GM18520 (cell line): Measurements from ENCODE around the gene POLD1.

ENCODE experiments used
- ATAC-seq: cut with Tn5 transposase; IDR thresholded peaks from one replicate; pipeline ENCODE4 v1.9.1; 2021; ENCODE audit not compliant: unreplicated experiment

Gene POLD1

DNA sequence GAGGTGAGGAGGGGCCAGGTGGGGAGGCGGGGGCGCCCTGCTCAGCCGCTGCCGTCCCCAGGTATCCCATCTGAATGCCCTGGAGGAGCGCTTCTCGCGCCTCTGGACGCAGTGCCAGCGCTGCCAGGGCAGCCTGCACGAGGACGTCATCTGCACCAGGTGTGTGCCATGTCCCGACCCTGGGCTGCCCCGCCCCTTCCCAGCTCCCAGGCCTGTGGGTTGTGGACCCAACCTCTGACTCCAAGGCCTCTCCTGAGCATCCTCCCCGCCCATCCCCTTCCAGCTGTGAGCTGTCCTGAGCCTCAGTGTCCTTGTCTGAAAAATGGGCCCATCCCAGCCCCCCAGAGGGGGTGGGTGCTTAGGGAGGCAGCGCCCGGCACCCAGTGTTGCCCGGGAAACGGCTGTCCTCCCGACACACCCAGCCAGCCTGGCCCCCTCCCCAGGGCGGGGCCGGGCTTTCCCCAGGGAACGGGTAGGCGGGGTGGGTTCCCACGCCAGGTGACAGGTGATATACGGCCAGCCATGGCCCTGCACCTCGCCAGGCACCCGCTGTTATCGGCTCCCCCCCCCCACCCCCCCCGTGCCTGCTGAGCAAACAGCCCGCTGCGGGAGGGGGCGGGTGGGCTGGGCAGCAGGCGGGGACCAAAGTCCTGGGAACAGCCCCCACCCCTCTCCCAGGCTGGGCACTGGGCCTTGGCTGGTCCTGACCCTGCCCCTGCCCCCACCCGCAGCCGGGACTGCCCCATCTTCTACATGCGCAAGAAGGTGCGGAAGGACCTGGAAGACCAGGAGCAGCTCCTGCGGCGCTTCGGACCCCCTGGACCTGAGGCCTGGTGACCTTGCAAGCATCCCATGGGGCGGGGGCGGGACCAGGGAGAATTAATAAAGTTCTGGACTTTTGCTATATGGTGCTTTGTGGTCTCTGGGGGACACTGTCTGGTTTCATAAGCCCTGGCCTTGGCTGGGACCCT lies 33.2 kb downstream of the POLD1 start:
- ATAC-seq, result no peak

DNA sequence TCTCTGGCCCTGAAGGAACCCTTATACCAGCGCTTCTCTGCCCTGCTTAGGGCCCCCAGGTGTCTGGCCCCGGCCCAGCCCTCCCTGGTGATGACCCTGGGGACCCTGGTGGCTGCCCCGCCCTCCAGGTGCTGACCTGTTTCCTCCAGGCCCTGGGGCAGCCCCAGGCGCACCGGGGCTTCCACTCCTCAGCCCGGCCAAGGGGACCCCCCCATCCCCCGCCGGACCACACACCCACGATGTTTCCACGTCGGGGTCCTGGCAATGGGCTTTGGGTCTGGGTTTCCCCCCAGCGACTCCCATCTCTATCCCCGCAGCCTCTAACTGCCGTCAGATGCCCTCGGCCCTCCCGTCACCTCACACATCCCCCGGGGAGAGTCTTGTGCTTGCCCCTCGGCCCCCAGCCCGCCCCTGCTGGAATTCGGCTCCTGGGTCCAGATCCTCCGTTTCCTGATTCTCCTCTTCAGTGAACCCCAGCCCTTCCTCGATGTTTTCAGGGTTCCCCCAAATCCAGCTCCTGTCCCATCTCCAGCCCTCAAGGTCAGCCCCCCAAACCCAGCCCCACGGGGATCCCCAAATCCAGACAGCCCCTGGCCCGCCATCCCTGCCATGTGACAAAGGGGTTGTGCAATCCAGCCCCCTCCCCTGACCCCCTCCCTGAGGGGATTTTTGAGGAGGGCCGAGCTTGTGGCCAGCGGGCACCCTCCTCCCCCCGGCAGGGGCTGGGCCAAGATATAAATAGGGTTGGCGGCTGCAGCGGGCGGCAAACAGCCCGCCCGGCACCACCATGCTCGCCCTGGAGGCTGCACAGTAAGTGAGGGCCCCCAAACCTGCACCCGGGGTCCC lies 34.3 kb downstream of the POLD1 start, which contains the start of gene SPIB:
SPIB (plus strand) TSS at position 763 of the 846 bp plus-strand sequence; CDS start at position 788, 25 bp downstream.
- no peak for ATAC-seq

DNA sequence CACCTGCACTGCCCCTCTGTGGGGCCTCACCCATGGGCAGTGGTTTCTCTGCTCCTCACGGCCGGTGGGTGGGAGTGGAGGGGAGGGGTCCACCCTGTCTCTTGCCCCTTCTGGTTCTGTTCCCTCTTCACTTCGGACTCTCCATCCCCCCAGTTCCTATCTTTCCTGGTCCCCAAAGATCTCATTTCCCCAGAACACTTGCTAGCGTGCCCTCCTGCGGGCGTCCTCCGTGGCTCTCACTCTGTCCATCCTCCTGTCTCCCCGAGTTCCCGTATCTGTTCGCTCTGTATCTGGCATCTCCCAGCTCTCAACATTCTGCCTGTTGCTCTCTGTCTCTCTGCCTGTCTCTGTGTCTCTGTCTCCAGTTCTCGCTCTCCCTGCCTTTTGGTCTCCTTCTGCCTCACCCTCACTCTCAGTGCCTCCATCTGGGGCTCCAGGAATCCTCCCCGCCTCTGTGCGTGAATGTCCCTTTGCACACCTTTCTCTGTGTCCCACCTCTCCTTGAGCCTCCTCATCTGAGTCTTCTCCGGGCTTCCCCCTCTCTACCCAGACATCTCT lies 35.0 kb downstream of the POLD1 start:
- no peak for ATAC-seq

DNA sequence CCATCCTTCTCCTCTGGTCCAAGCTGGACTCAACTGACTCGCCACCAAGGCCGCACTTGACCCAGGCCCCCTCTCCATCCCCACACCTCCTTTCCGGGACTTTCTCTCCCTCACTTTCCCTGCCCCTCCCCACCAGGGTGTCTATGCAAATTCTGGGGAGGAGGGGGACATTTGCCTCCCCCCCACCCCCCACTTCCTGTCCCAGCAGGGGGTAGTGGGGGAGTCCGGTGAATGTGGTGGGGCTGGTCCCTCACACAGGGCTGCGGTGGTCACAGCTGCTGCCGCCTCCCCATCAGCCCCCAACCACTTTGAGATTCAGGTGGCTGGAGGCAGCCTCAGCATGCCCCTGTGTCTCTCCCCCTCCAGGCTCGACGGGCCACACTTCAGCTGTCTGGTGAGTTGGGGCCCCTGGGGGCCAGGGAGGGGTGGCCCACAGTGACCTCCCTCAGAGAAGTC lies 35.5 kb downstream of the POLD1 start:
- ATAC-seq, result no peak

DNA sequence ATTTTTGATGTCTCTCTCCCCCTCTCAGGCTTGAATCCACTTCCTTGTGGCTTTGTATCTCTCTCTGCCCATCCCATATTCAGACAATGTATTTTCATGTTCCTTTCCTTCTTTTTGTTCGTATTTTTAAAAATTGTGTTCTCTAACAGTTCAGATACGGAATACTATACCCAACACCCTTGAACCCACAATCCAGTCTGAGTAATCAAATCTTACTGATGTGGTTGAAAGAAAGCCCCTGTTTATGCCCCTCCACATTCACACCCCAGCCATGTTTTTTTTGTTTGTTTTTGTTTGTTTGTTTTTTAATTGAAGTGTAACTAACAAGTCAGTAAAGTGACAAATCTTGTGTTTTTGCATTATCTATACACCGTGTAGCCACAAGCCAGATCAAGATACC lies 36.0 kb downstream of the POLD1 start:
- ATAC-seq, result no peak

DNA sequence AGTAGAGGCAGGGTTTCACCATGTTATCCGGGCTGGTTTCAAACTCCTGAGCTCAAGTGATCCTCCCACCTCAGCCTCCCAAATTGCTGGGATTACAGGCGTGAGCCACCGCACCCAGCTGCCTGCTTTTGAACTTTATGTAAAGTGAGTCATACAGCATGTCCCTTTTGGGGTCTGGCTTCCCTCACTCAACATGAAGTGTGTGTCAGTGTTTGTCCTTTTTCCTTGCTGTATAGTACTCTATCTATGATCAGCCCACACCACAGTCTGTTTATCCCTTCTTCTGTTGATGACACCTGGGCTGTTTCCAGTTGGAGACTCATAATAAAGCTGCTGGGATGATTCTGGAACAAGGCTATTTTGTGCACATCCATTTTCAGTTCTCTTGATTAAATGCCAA lies 36.7 kb downstream of the POLD1 start:
- no peak for ATAC-seq

DNA sequence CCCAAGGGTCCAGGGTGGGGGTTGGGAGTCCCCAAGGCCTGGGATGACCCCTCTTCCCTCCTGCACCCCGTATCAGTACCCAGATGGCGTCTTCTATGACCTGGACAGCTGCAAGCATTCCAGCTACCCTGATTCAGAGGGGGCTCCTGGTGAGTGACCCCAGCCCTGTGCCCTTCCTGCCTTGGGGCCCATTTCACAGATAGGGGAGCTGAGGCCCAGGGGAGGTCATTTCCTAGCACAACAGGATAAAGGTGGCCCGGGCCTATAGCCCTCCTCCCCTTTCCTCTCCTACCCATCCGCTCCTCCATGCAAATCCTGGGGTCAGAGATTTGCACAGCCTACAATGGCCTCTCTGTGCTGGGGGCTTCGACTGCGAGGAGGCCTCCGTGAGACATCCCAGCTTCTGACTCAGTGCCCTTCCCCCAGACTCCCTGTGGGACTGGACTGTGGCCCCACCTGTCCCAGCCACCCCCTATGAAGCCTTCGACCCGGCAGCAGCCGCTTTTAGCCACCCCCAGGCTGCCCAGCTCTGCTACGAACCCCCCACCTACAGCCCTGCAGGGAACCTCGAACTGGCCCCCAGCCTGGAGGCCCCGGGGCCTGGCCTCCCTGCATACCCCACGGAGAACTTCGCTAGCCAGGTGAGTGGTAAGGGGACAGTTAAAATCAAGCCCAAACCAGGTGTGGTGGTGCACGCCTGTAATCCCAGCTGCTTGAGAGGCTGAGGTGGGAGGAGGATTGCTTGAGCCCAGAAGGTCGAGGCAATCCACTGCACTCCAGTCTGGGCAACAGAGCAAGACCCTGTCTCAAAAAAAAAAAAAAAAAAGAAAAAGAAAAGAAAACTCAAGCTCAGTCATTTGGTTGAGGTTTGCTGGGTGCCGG lies 38.5 kb downstream of the POLD1 start:
- no peak for ATAC-seq

DNA sequence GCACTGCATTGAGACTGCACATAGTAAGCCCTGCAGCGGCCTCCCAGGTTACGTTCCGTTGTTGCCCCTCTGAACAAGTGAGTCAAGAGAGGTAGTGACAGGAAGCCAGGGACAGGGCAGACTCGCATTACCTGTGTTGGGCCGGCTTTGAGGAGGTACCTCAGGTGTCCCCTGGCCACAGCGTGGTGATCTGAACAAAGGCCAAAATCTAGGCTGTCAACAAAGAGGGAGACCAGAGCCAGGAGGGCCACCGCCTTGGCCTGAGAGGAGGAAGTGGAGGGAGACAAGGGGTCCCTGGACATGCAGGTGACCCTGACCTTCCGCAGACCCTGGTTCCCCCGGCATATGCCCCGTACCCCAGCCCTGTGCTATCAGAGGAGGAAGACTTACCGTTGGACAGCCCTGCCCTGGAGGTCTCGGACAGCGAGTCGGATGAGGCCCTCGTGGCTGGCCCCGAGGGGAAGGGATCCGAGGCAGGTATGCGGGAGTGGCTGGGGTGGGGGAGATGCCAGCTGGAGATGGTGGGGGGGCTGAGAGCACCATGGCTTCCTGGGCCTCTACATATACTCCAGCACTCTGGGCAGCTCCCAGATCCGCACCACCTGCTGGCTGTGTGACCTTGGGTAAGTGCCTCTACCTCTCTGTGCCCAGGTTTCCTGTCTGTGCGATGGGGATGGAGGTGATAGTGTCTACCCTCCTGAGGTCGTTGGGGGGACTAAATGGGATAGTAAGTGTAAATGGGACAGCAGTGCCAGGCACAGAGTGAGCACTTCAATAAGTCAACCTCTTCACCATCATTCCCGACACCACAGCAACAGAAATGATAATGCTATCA lies 39.3 kb downstream of the POLD1 start:
- ATAC-seq, result no peak

DNA sequence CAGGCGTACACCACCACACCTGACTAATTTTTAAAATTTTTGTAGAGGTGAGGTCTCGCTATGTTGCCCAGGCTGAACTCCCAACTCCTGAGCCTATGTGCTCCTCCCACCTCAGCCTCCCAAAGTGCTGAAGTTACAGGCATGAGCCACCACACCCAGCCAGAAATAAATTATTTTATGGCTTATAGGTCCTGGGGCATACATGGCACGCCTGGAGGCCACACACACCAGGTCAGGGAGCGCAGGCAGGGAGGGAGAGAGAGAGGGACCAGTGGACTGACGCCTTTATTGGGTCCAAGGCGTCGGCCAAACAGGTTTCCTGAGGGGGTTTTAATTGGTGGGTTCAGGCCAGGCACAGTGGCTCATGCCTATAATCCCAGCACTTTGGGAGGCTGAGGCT lies 41.4 kb downstream of the POLD1 start:
- ATAC-seq, result no peak

DNA sequence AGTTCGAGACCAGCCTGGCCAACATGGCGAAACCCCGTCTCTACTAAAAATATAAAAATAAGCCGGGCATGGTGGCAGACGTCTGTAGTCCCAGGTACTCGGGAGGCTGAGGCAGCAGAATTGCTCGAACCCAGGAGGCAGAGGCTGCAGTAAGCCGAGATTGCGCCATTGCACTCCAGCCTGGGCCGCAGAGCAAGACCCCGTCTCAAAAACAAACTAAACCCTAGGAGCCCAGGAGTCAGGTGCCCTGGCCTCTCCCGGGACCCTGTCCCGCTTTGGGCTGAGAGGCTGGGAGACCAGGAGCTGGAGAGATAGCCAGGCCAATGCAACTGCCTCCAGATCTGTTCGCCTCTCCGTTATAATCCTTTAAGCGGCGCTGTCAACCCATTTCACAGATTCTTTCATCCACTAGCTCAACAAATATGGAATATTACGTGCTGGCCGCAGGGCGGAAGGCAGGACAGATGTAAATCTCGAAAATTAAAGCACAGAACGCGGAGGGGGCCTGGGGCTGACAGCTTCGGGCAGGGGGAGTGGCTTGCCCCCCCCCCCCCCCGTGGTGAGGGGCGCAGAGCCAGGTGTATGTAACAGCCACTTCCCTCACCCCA lies 43.3 kb downstream of the POLD1 start:
- no peak for ATAC-seq

DNA sequence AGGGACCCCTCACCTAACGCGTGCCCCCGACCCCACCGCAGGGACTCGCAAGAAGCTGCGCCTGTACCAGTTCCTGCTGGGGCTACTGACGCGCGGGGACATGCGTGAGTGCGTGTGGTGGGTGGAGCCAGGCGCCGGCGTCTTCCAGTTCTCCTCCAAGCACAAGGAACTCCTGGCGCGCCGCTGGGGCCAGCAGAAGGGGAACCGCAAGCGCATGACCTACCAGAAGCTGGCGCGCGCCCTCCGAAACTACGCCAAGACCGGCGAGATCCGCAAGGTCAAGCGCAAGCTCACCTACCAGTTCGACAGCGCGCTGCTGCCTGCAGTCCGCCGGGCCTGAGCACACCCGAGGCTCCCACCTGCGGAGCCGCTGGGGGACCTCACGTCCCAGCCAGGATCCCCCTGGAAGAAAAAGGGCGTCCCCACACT lies 43.9 kb downstream of the POLD1 start:
- no peak for ATAC-seq

DNA sequence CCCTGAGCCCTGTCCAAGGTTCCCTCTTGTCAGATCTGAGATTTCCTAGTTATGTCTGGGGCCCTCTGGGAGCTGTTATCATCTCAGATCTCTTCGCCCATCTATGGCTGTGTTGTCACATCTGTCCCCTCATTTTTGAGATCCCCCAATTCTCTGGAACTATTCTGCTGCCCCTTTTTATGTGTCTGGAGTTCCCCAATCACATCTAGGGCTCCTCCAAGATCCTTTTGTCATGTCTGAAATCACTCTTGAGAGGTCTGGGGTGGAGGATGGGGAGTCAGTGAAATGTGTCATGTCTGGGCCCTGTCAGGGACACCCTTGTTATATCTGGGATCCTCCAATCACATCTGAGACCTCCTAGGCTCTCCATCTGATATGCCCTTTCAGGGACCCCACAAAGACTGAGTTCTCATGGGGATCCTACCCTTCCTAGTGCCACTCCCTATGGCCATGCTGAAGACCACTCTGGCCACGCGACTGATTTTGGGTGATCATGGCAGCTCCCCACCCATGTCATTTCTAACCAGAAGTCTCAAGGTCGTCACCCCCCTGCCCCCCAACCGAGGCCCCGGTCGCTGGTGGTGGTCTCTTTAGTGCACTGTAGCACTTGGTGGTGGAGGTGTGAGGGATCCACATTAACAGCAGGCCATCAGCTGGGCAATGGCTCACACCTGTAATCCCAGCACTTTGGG lies 44.8 kb downstream of the POLD1 start:
- no peak for ATAC-seq

DNA sequence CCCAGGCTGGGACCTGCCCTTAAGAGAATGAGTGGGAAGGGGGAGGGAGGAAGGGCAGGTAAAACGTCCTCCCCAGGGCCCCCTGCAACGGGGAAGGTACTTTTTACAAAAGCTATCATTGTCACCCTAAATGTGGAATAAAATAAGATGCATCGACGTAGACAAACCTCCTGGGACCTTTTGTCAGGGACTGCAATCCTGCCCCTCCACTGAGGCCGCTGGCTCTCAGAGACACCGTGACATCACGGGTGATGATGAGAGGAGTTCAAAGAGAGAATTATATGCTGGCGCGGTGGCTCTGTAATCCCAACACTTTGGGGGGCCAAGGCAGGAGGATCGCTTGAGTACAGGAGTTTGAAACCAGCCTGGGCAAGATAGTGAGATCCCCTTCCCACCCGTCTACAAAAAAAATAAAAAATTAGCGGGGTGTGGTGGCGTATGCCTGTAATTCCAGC lies 46.8 kb downstream of the POLD1 start:
- no peak for ATAC-seq

DNA sequence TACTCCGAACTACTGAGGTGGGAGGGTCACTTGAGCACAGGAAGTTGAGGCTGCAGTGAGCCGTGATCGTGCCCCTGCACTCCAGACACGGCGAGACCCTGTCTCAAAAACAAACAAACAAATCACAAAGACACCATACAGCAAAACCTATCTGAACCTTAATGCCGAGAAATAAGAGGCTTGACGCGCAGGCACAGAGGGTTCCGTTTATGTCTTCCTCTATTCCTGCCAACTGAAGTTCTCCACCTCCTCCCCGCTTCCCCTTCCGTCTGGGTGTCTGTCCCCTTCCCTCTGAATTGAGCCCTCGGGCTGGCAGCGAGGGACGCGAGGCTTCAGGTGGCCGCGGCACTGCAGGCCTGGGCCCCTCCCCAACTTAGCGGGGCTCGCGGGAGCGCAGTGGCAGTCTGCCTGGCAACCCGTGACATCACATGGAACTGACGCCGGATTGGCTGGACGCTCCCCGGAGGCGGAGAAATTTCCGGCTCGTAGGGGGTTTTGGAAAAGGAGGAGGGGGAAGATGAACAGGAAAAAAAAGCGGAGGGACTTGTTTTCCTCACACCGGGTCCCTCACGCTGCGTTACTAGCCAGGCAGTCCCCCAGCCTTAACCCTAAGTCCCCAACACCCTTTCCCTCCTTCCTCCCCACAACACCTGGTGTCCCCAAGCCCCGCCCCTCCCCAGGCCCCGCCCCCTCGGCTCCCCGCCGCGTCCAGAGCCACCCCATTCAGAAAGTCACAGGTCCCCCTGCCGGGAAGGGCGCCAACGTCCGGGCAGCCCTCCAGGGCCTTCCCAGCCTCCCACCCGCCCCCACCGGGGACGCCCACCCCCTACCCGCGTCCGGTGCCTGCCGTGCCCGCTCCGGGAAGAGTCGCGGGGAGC lies 47.4 kb downstream of the POLD1 start:
- peak; percentile 49 for ATAC-seq

DNA sequence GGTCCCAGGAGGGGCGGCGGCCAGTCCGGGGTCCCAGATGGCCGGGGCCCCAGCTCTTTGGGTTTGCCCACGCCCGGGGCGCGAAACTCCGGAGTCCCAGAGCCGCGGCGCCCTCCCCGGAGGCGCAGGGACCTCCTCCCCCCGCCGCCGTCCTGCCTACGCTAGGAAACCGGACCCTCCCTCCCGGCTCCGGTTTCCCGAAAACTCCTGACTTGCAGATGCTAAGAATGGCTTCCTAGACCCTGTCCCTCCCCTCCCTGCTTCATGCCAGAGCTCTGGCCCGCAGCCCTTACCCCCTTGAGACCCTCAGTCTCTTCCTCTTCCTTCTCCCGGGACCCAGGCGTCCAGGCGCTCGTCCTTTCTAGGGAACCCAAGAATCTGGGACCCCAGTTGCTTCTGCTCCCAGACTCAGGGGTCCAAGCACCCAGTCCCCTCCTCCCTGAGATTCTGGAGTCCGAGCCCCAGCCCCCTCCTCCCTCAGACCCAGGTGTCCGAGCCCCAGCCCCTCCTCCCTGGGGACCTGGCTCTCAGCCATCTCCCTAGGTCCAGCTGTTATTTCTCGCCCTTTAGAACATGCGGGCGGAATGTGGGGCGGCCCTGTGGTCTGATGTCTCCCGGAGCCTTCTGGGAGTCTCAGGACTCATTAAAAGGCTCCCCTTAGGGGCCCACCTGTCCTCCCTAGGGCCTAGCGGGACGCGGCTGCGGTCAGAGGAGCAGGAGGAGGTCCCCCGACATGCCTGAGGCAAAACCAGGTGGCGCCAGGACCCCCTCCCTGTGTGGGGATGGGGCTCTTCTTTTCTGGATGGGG lies 48.3 kb downstream of the POLD1 start, which contains the start of gene MYBPC2:
MYBPC2 (plus strand) TSS at position 672 of the 808 bp plus-strand sequence; CDS start at position 734, 62 bp downstream.
- no peak for ATAC-seq
